ENCODE measurements around the gene CCDC190.

- no peak for TF ChIP-seq POLR2A (IDR thresholded peaks at IDR 0.05)
- no peak for TF ChIP-seq CTCF (IDR thresholded peaks at IDR 0.05)
Measured at GRCh38 chr1:162889989-162890388, 29.0 kb upstream of the CCDC190 start.

Data from adrenal gland (tissue), 5 donors.